Activated T-helper 1 cell treated with anti-CD3 and anti-CD28 coated beads, Interleukin-2, amount 50 U/mL, for 16 hours (primary cell): ENCODE measurements around the gene NPAS2.

ENCODE experiments used
- DNase-seq, 2 donors: peaks; one replicate each; pipeline ENCODE4 v3.0.0-alpha.2; 2020; ENCODE audit warnings: low read depth in 1 of 2, low spot score in 1 of 2

Gene NPAS2

GRCh38 chr2:100819370-100820272 is at the start of gene NPAS2:
NPAS2 (plus strand) TSS chr2:100820139; CDS start chr2:100904755, 84,616 bp downstream.
- no peak for DNase-seq

- DNase-seq = no peak
Observed at GRCh38 chr2:100771125-100771524, 48.8 kb upstream of the NPAS2 start.

GRCh38 chr2:100773538-100773937 is 46.4 kb upstream of the NPAS2 start:
- DNase-seq = no peak

GRCh38 chr2:100776445-100776844 is 43.5 kb upstream of the NPAS2 start:
- DNase-seq = no peak

- no peak for DNase-seq
Observed at GRCh38 chr2:100778637-100779450, 41.1 kb upstream of the NPAS2 start.

- no peak for DNase-seq
Observed at GRCh38 chr2:100779908-100780202, 40.1 kb upstream of the NPAS2 start.

GRCh38 chr2:100780203-100781008 is 39.5 kb upstream of the NPAS2 start:
- DNase-seq = no peak

GRCh38 chr2:100781009-100781325 is 39.0 kb upstream of the NPAS2 start:
- no peak for DNase-seq

- DNase-seq = no peak
Observed at GRCh38 chr2:100781523-100782379, 38.2 kb upstream of the NPAS2 start.

- no peak for DNase-seq
Observed at GRCh38 chr2:100782380-100782878, 37.5 kb upstream of the NPAS2 start.

GRCh38 chr2:100783987-100784386 is 36.0 kb upstream of the NPAS2 start:
- DNase-seq = no peak

- DNase-seq = no peak
Observed at GRCh38 chr2:100784681-100785080, 35.3 kb upstream of the NPAS2 start.

GRCh38 chr2:100785626-100786296 is 34.2 kb upstream of the NPAS2 start:
- no peak for DNase-seq

GRCh38 chr2:100786297-100786658 is 33.7 kb upstream of the NPAS2 start:
- DNase-seq = no peak

- no peak for DNase-seq
Observed at GRCh38 chr2:100786985-100787384, 33.0 kb upstream of the NPAS2 start.

- no peak for DNase-seq
Observed at GRCh38 chr2:100789361-100789760, 30.6 kb upstream of the NPAS2 start.

GRCh38 chr2:100791294-100791935 is 28.5 kb upstream of the NPAS2 start:
- DNase-seq = no peak

GRCh38 chr2:100791936-100792308 is 28.0 kb upstream of the NPAS2 start:
- DNase-seq = no peak

GRCh38 chr2:100793220-100793619 is 26.7 kb upstream of the NPAS2 start:
- DNase-seq = no peak

GRCh38 chr2:100793982-100794381 is 26.0 kb upstream of the NPAS2 start:
- no peak for DNase-seq
